GM18861 (cell line): ENCODE measurements around the gene TBCC.
"Not testable (repeated sequence)": the region's sequence is repeated elsewhere in the genome, so short reads cannot be mapped to it uniquely, and the experiment has no call there.

ENCODE experiments used
- ATAC-seq: cut with Tn5 transposase; IDR thresholded peaks from one replicate; pipeline ENCODE4 v1.9.1; 2021; ENCODE audit not compliant: unreplicated experiment

Gene TBCC

GRCh38 chr6:42735976-42736375, 9.9 kb downstream of the TBCC start:
- ATAC-seq = no peak

- ATAC-seq = not testable (repeated sequence)
These were observed 11.9 kb downstream of the TBCC start for GRCh38 chr6:42733867-42734481.

- ATAC-seq = no peak
These were observed 16.2 kb downstream of the TBCC start for GRCh38 chr6:42729731-42730130.

- no peak for ATAC-seq
These were observed 18.3 kb downstream of the TBCC start for GRCh38 chr6:42727627-42728026.

- ATAC-seq = no peak
These were observed 18.8 kb downstream of the TBCC start for GRCh38 chr6:42727087-42727611.

- peak; percentile 76 for ATAC-seq
These were observed 19.3 kb downstream of the TBCC start for GRCh38 chr6:42726485-42727086.

GRCh38 chr6:42726026-42726425, 19.9 kb downstream of the TBCC start:
- ATAC-seq = no peak

GRCh38 chr6:42724825-42725224, 21.1 kb downstream of the TBCC start:
- ATAC-seq = no peak

- no peak for ATAC-seq
These were observed 23.4 kb downstream of the TBCC start, which contains the start of gene PRPH2 for GRCh38 chr6:42722497-42722896. TSS of gene PRPH2 (minus strand) at chr6:42722597. CDS start at chr6:42722334, 263 bp downstream.

- no peak for ATAC-seq
These were observed 25.2 kb downstream of the TBCC start for GRCh38 chr6:42720739-42721138.

GRCh38 chr6:42715871-42716270, 30.0 kb downstream of the TBCC start:
- no peak for ATAC-seq

- no peak for ATAC-seq
These were observed 31.7 kb downstream of the TBCC start for GRCh38 chr6:42714098-42714761.

GRCh38 chr6:42711930-42712329, 34.0 kb downstream of the TBCC start:
- ATAC-seq = no peak

GRCh38 chr6:42710316-42710715, 35.6 kb downstream of the TBCC start:
- no peak for ATAC-seq

- ATAC-seq = no peak
These were observed 36.0 kb downstream of the TBCC start for GRCh38 chr6:42709871-42710270.

GRCh38 chr6:42708096-42708495, 37.8 kb downstream of the TBCC start:
- no peak for ATAC-seq

GRCh38 chr6:42707595-42707994, 38.3 kb downstream of the TBCC start:
- no peak for ATAC-seq

GRCh38 chr6:42704937-42705374, 40.9 kb downstream of the TBCC start:
- no peak for ATAC-seq

- ATAC-seq = no peak
These were observed 41.5 kb downstream of the TBCC start for GRCh38 chr6:42704251-42704936.

- ATAC-seq = not testable (repeated sequence)
These were observed 43.1 kb downstream of the TBCC start for GRCh38 chr6:42702786-42703185.

GRCh38 chr6:42702200-42702599, 43.7 kb downstream of the TBCC start:
- ATAC-seq = no peak
